Subcutaneous adipose tissue (tissue), 4 donors: ENCODE data around the gene RAI14. TPM values are rescaled to one million over a fixed set of nuclear protein-coding genes. Genes with fewer than 3 reads are reported as not detected.

Experiments used
- total RNA-seq, 4 donors: library from RNA; depleted of rRNA; stranded (reverse); fragments of >200 nt; gene quantifications; one replicate each; pipeline ENCODE4 v1.1.0, GENCODE V29; 2016
- TF ChIP-seq, protein P1 (sequence below): fragments of 450-650 bp; IDR thresholded peaks from one replicate; pipeline ENCODE4 v1.5.1; 2016; ENCODE audit warnings: low read depth, mild to moderate bottlenecking, control low read depth, antibody characterized with exemption, moderate library complexity

Gene RAI14
- total RNA-seq, 4 donors from 2014 or later, result 8.6 to 25.0 (median 13.2) TPM

DNA sequence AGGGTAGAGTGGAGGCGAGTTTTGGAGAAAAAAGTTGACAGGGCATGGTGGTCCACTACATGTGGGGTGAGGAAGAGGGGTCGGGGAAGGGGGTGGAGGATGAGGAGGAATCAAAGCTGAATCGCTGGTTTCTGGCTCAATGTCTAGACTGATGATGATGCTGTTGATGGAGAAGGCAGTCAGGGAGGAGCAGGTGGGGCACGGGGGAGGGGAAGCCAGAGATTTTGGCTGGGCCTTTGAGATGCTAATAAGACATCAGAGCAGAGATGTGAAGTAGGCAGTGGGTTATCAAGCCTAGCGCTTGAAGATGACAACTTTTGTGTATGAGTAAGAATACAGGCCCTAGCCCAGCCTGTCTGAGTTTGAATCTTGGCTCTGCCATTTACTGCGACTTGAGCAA lies 150.4 kb downstream of the RAI14 start:
- TF ChIP-seq, protein P1, sequence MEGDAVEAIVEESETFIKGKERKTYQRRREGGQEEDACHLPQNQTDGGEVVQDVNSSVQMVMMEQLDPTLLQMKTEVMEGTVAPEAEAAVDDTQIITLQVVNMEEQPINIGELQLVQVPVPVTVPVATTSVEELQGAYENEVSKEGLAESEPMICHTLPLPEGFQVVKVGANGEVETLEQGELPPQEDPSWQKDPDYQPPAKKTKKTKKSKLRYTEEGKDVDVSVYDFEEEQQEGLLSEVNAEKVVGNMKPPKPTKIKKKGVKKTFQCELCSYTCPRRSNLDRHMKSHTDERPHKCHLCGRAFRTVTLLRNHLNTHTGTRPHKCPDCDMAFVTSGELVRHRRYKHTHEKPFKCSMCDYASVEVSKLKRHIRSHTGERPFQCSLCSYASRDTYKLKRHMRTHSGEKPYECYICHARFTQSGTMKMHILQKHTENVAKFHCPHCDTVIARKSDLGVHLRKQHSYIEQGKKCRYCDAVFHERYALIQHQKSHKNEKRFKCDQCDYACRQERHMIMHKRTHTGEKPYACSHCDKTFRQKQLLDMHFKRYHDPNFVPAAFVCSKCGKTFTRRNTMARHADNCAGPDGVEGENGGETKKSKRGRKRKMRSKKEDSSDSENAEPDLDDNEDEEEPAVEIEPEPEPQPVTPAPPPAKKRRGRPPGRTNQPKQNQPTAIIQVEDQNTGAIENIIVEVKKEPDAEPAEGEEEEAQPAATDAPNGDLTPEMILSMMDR, result no peak

DNA sequence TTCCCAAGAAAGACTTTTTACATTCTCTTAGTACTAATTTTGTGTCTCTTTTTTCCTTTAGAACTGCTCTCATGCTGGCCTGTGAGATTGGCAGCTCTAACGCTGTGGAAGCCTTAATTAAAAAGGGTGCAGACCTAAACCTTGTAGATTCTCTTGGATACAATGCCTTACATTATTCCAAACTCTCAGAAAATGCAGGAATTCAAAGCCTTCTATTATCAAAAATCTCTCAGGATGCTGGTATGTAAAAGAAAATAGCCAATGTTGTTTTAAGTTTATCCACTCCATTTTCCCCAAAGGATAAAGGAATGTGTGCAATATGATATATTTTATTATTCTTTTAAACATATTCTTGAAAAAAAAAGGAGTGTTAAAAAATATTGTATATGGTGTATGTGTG lies 155.6 kb downstream of the RAI14 start:
- TF ChIP-seq, protein P1, result no peak

GRCh38 chr5:34813509-34813908 lies 157.4 kb downstream of the RAI14 start:
- TF ChIP-seq, protein P1, result no peak

- TF ChIP-seq, protein P1, result no peak
Measured at GRCh38 chr5:34817558-34818351, 161.6 kb downstream of the RAI14 start.

DNA sequence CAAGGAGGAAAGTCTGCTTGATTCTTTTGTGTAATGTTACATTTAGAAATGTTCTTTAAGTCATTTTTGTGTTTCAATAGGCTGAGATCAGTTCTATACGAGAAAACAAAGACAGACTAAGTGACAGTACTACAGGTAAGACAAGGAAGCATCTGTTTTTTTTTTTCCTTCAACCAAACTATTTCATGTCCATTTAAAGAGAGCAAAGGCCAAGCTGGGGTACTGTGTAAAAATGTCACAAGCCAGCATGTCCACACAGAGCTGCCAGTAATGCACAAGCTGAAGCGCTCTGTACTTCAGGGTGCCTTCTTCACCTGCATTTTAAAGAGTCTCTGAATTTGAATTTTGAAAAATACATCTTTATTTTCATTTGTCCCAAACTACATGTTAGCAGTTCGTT lies 162.6 kb downstream of the RAI14 start:
- TF ChIP-seq, protein P1, result no peak

DNA sequence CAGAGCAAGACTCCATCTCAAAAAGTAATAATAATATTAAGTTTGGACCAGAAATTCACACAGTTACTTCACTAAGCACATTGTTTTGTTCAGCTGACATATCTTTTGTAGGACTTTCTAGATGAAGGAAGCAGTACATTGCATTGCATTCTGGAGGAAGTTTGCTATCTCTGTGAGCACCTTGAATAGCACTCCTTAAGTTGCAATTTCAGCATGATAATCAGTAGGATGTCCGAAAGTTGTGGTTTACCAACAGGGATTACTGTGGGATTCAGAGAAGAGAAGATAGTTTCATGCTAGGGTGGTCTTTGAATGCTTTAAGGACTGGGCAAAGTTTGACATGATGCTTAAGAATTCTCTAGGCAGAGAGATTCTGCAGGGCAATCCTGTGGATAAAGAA lies 164.5 kb downstream of the RAI14 start:
- TF ChIP-seq, protein P1, result no peak

DNA sequence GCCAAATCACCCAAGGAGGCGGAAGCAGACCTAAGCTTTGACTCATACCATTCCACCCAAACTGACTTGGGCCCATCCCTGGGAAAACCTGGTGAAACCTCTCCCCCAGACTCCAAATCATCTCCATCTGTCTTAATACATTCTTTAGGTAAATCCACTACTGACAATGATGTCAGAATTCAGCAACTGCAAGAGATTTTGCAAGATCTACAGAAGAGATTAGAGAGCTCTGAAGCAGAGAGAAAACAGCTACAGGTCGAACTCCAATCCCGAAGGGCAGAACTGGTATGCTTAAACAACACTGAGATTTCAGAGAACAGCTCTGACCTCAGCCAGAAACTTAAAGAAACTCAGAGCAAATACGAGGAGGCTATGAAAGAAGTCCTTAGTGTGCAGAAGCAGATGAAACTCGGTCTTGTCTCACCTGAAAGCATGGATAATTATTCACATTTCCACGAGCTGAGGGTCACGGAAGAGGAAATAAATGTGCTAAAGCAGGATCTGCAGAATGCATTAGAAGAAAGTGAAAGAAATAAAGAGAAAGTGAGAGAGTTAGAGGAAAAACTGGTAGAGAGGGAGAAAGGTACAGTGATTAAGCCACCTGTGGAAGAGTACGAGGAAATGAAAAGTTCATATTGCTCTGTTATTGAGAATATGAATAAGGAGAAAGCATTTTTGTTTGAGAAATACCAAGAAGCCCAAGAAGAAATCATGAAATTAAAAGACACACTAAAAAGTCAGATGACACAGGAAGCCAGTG lies 167.0 kb downstream of the RAI14 start:
- TF ChIP-seq, protein P1, result no peak
